HG02588 (cell line): Measurements from ENCODE around the gene UBALD2.
A peak's percentile ranks its signal among the peaks of the same experiment; 100 is the strongest.
"Not testable (repeated sequence)": the region's sequence is repeated elsewhere in the genome, so short reads cannot be mapped to it uniquely, and the experiment has no call there.

Experiments
- ATAC-seq: cut with Tn5 transposase; IDR thresholded peaks from one replicate; pipeline ENCODE4 v1.9.1; 2021; ENCODE audit warnings: mild to moderate bottlenecking, moderate library complexity; ENCODE audit not compliant: unreplicated experiment

UBALD2 gene

GRCh38 chr17:76277300-76278267 lies 12.4 kb downstream of the UBALD2 start:
- ATAC-seq: no peak

DNA sequence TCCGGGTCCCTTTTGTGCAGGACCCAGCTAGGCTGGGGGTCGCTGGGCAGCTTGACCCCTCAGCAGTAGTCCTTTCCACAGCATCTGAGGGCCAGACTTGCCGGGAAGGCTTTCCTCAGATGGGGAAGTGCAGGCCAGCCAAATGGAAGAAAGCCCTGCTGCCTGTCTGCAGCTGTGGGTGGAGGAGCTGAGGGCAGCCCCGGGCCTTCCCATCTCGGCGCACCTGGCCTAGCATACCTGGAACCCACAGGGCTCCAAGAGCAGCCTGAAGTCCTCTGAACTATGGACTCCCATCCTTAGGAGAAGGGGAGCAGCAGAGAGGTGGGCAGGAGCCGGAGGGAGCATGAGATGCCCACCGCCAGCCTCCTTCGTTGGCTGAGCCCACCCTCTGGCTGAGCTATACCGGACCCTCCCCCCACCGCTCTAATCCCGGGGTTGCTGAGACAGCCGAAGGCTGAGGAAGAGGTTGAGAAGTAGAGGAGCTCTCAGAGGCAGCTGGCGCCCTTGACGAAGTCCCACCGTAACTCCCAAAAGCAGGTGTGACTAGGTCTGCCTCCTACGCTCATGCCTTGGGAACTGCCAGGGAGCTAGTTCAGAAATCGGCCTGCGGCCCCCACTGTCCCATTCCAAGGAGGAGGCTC lies 13.2 kb downstream of the UBALD2 start:
- ATAC-seq: no peak

GRCh38 chr17:76278952-76279741 lies 14.0 kb downstream of the UBALD2 start:
- ATAC-seq: peak; percentile 55

GRCh38 chr17:76279742-76280287 lies 14.7 kb downstream of the UBALD2 start:
- no peak for ATAC-seq

- ATAC-seq: no peak
These were observed 15.5 kb downstream of the UBALD2 start for GRCh38 chr17:76280650-76281049.

- ATAC-seq: no peak
These were observed 16.6 kb downstream of the UBALD2 start for GRCh38 chr17:76281573-76282371.

DNA sequence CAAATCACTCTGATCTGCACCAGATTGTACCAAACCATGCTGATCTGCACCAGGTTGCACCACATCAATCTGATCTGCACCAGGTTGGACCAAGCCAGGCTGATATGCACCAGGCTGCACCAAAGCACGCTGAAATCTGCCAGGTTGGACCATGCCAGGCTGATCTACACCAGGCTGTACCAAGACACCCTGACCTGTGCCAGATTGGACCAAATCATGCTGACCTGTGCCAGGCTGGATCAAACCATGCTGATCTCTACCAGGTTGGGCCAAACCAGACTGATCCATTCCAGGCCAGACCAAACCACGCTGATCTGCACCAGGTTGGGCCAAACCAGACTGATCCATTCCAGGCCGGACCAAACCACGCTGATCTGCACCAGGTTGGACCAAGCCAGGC lies 27.4 kb downstream of the UBALD2 start:
- ATAC-seq: no peak

GRCh38 chr17:76293106-76293505 lies 28.0 kb downstream of the UBALD2 start:
- ATAC-seq: no peak

GRCh38 chr17:76296186-76296585 lies 31.0 kb downstream of the UBALD2 start:
- no peak for ATAC-seq

GRCh38 chr17:76296889-76297288 lies 31.7 kb downstream of the UBALD2 start:
- ATAC-seq: no peak

GRCh38 chr17:76297436-76297835 lies 32.3 kb downstream of the UBALD2 start:
- ATAC-seq: no peak

- ATAC-seq: no peak
These were observed 39.3 kb downstream of the UBALD2 start for GRCh38 chr17:76304226-76305134.

GRCh38 chr17:76305135-76305454 lies 39.9 kb downstream of the UBALD2 start:
- not testable (repeated sequence) for ATAC-seq

DNA sequence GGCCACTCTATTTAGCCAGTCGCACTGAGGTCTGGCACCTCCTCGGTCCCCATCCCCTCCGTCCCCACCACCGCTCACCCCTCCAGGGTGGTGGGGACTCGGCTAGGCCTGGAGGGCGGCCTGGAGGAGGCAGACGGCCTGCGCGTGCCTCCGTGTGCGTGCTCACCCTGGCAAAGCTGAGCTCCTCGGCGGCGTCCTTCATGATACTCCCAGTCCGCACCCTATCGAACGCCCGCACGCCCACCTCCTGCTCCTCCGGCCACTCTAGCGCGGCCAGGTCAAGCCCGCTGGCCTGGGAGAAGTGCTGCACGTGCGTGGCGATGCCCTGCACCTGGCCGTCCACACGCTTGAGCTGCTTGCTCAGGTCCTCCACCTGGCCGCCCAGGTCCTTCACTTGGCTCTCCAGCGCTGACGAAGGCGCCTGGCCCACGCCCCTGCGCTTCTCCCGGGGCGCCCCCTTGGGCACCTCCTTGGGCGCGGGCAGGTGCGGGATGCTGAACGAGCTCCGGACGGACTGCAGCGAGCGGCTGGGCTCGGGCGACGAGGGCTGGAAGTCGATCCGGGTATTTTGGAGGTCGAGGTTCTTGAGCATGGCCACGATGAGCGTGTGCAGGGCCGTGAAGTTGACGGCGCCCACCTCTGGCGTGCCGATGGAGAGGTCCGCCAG lies 42.3 kb downstream of the UBALD2 start:
- ATAC-seq: no peak

- ATAC-seq: no peak
These were observed 42.8 kb downstream of the UBALD2 start, which contains the start of gene QRICH2 for GRCh38 chr17:76307966-76308338. QRICH2 (minus strand) TSS chr17:76308276; CDS start chr17:76307998, 278 bp downstream.

GRCh38 chr17:76309461-76309860 lies 44.3 kb downstream of the UBALD2 start:
- ATAC-seq: no peak

DNA sequence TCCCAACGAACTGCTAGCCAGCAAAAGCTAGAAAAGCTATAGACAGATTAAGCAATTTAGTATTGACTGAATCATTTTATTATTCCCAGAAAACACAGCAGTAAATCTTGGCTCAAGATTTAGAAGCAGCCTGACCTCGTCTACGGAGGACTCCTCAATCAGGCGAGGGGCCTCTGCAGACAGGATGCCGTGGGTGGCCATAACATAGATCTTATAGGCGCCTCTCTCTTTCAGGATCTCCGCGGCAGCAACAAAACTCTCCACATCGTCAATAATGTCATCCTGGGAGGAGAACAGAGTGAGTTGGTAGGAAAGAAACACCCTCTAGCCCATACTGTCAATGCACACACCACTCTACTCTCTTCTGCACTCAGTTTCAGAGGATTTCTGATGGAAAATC lies 47.6 kb downstream of the UBALD2 start:
- ATAC-seq: no peak

DNA sequence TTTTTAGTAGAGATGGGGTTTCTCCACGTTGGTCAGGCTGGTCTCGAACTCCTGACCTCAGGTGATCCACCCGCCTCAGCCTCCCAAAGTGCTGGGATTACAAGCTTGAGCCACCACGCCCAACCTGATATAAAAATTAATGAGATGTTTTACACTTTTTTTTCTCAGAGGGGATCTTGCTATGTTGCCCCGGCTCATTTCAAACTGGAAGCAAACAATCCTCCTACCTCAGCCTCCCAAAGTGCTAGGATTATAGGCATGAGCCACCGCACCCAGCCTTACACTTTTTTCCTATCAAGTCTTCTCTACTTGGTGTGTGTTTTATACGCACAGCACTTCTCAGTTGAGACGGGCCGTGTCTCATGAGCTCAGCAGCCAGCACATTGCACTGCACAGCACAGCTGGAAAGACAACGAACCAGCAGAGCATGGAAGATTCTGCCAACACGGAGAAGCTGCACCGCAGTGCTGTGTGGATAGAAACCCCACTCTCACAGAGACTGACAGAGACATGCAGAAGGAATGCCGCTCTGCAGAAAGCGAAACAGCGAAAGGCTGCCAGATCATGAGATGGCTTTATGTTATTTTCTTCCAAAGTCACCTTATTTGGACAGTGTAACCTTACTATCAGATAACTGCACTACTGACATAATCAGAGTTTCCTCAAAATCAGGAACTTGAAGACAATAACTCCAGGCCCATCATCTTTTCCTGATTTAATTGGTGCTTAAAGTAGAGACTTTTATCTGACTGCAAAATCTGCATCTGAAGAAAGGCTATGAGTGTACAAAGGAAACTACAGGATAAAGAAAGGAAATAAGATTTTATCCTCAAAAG lies 49.5 kb downstream of the UBALD2 start:
- no peak for ATAC-seq
